HUES48 (cell line): ENCODE measurements around the gene SELENON.

Source experiments
- H3K27ac ChIP-seq: one replicate; pipeline ENCODE4 v1.7.0; 2013; ENCODE audit warnings: low read depth, low read length, inconsistent platforms
- H3K27me3 ChIP-seq: 2 replicates; pipeline ENCODE4 v1.6.1; 2013; ENCODE audit warnings: mild to moderate bottlenecking, low read length; ENCODE audit not compliant: control insufficient read depth, insufficient read depth
- H3K36me3 ChIP-seq: 2 replicates; pipeline ENCODE4 v1.6.1; 2013; ENCODE audit warnings: low read length; ENCODE audit not compliant: control insufficient read depth, insufficient read depth
- H3K4me1 ChIP-seq: 2 replicates; pipeline ENCODE4 v1.6.1; 2013; ENCODE audit warnings: mild to moderate bottlenecking, low read length; ENCODE audit not compliant: control insufficient read depth, insufficient read depth
- H3K4me3 ChIP-seq: 2 replicates; pipeline ENCODE4 v1.5.1; 2013; ENCODE audit warnings: mild to moderate bottlenecking, low read depth, low read length
- H3K9ac ChIP-seq: 2 replicates; pipeline ENCODE4 v1.6.1; 2013; ENCODE audit warnings: mild to moderate bottlenecking, low read depth, low read length, moderate library complexity
- H3K9me3 ChIP-seq: 2 replicates; pipeline ENCODE4 v1.6.1; 2013; ENCODE audit warnings: low read length; ENCODE audit not compliant: control insufficient read depth, insufficient read depth

The SELENON gene

GRCh38 chr1:25843483-25843882, 43.5 kb downstream of the SELENON start:
- Histone ChIP-seq H3K36me3 (no peaks in the 10 kb centered on the region), H3K9ac (no peak overlapping the region), H3K9me3 (no peaks in the 10 kb centered on the region), H3K27me3 (no peaks in the 10 kb centered on the region), H3K27ac (no peak overlapping the region), H3K4me1 (no peaks in the 10 kb centered on the region), H3K4me3 (no peak overlapping the region)

GRCh38 chr1:25844536-25845337, 44.7 kb downstream of the SELENON start:
- no peaks in the 10 kb centered on the region for H3K9me3 ChIP-seq
- peaks cover 3% of the 10 kb centered on the region; the same call in 1 of the 2 replicates for H3K4me1 ChIP-seq
- no peak overlapping the region for H3K4me3 ChIP-seq
- H3K27ac ChIP-seq: no peak overlapping the region
- H3K36me3 ChIP-seq: no peaks in the 10 kb centered on the region
- H3K9ac ChIP-seq: no peak overlapping the region
- no peaks in the 10 kb centered on the region for H3K27me3 ChIP-seq

- no peak overlapping the region for H3K27ac ChIP-seq
- no peak overlapping the region for H3K9ac ChIP-seq
- no peaks in the 10 kb centered on the region for H3K27me3 ChIP-seq
- H3K9me3 ChIP-seq: no peaks in the 10 kb centered on the region
- H3K4me3 ChIP-seq: no peak overlapping the region
- 0 out of 2 replicates have a peak, but pooled peaks cover 3% of the 10 kb centered on the region for H3K36me3 ChIP-seq
- H3K4me1 ChIP-seq: peaks cover 3% of the 10 kb centered on the region; the same call in 1 of the 2 replicates
Observed at GRCh38 chr1:25845664-25846063, 45.7 kb downstream of the SELENON start.

- H3K4me1 ChIP-seq: peaks cover 3% of the 10 kb centered on the region; the same call in 1 of the 2 replicates
- no peaks in the 10 kb centered on the region for H3K9me3 ChIP-seq
- H3K9ac ChIP-seq: no peak overlapping the region
Observed at GRCh38 chr1:25847929-25848328, 47.9 kb downstream of the SELENON start.

GRCh38 chr1:25848531-25848930, 48.5 kb downstream of the SELENON start:
- peak overlapping the region; percentile 67 for H3K27ac ChIP-seq

More at GRCh38 chr1:25847929-25848328, 47.9 kb downstream of the SELENON start:
- Histone ChIP-seq H3K4me3 (no peak overlapping the region), H3K36me3 (0 out of 2 replicates have a peak, but pooled peaks cover 3% of the 10 kb centered on the region), H3K27ac (no peak overlapping the region), H3K27me3 (no peaks in the 10 kb centered on the region)

GRCh38 chr1:25854554-25854953, 54.6 kb downstream of the SELENON start:
- Histone ChIP-seq H3K9me3 (no peaks in the 10 kb centered on the region), H3K36me3 (0 out of 2 replicates have a peak, but pooled peaks cover 3% of the 10 kb centered on the region), H3K4me1 (peaks cover 5% of the 10 kb centered on the region; the same call in 1 of the 2 replicates), H3K27me3 (no peaks in the 10 kb centered on the region), H3K27ac (no peak overlapping the region), H3K9ac (no peak overlapping the region), H3K4me3 (no peak overlapping the region)

More at GRCh38 chr1:25848531-25848930, 48.5 kb downstream of the SELENON start:
- H3K9me3 ChIP-seq: no peaks in the 10 kb centered on the region
- no peak overlapping the region for H3K9ac ChIP-seq
- no peak overlapping the region for H3K4me3 ChIP-seq
- H3K27me3 ChIP-seq: no peaks in the 10 kb centered on the region
- H3K36me3 ChIP-seq: 0 out of 2 replicates have a peak, but pooled peaks cover 3% of the 10 kb centered on the region
- H3K4me1 ChIP-seq: peaks cover 3% of the 10 kb centered on the region; the same call in 1 of the 2 replicates

GRCh38 chr1:25856856-25857255, 56.9 kb downstream of the SELENON start:
- no peak overlapping the region for H3K27ac ChIP-seq
- H3K4me3 ChIP-seq: no peak overlapping the region
- no peak overlapping the region for H3K9ac ChIP-seq
- H3K9me3 ChIP-seq: no peaks in the 10 kb centered on the region
- H3K27me3 ChIP-seq: no peaks in the 10 kb centered on the region
- no peaks in the 10 kb centered on the region for H3K36me3 ChIP-seq
- peaks cover 5% of the 10 kb centered on the region; the same call in 1 of the 2 replicates for H3K4me1 ChIP-seq

GRCh38 chr1:25858494-25858893, 58.5 kb downstream of the SELENON start:
- Histone ChIP-seq H3K9ac (peak overlapping the region; percentile 93), H3K4me3 (peak overlapping the region; percentile 95), H3K36me3 (peaks cover 5% of the 10 kb centered on the region; the same call in 1 of the 2 replicates), H3K27me3 (no peaks in the 10 kb centered on the region), H3K4me1 (peaks cover 5% of the 10 kb centered on the region; the same call in 1 of the 2 replicates), H3K9me3 (no peaks in the 10 kb centered on the region), H3K27ac (peak overlapping the region; percentile 70)

- peak within 1 kb of the TSS; percentile 93 for H3K9ac ChIP-seq
- H3K27me3 ChIP-seq: no peaks in the 10 kb centered on the region
- peaks cover 5% of the 10 kb centered on the region; the same call in 1 of the 2 replicates for H3K4me1 ChIP-seq
- H3K4me3 ChIP-seq: peak within 1 kb of the TSS; percentile 95
- no peaks in the 10 kb centered on the region for H3K9me3 ChIP-seq
- H3K36me3 ChIP-seq: peaks cover 5% of the 10 kb centered on the region; the same call in 1 of the 2 replicates
- peak within 1 kb of the TSS; percentile 70 for H3K27ac ChIP-seq
Observed at GRCh38 chr1:25858906-25859789, 59.2 kb downstream of the SELENON start, which contains the start of gene AUNIP. Gene AUNIP (minus strand): TSS chr1:25859457. CDS start chr1:25859357, 100 bp downstream.

- Histone ChIP-seq H3K27ac (no peak overlapping the region), H3K4me3 (no peak overlapping the region)
Observed at GRCh38 chr1:25861316-25862286, 61.6 kb downstream of the SELENON start.

More at GRCh38 chr1:25861316-25862286, 61.6 kb downstream of the SELENON start:
- Histone ChIP-seq H3K4me1 (peaks cover 5% of the 10 kb centered on the region; the same call in 1 of the 2 replicates), H3K9me3 (no peaks in the 10 kb centered on the region), H3K27me3 (no peaks in the 10 kb centered on the region), H3K9ac (no peak overlapping the region), H3K36me3 (peaks cover 5% of the 10 kb centered on the region; the same call in 1 of the 2 replicates)
